Measurements from ENCODE around the gene TCN2.
"Not testable (repeated sequence)": the region's sequence is repeated elsewhere in the genome, so short reads cannot be mapped to it uniquely, and the experiment has no call there.

Gene TCN2

DNA sequence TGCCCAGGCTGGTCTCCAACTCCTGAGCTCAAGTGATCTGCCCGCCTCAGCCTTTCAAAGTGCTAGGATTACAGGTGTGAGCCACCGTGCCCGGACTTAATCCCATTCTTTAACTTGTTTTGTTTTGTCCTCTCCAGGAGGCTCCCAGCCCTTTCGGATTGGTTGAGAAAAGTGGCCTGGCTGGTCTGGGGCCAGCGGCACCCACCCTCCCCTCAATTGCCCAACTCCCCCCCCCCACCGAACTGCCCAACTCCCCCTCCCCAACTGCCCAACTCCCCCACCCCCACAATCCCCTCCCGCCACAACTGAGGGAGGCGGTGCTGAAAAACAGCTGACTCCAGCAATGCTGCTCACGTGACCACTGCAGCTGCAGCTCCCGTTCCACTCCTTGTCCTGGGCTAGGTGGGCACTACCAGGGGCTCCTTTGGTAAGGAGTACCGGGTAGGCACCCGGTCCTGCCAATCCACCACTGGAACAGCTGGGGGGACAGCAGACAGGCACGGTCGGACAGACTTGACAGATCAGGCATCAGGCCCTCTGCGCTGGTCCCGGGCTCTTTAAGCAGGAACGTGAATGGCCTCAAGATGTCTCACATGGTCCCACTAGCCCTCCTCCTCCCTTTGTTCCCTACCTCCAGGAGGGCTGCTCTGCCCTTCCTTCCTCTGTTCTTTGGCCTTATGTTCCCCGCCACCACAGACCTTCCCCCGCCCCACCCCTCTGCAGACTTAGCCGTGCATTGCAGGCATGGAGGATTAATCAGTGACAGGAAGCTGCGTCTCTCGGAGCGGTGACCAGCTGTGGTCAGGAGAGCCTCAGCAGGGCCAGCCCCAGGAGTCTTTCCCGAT lies at the start of gene TCN2:
TSS of gene TCN2 (plus strand) at position 720 of the 845 bp plus-strand sequence. CDS start 158 bp downstream, outside the sequence.
- no peak for DNase-seq (ENCODE audit: low read depth in 2 of 2, low spot score in 1 of 2)

- DNase-seq (ENCODE audit: low read depth in 2 of 2, low spot score in 1 of 2): no peak
Observed at GRCh38 chr22:30557243-30557642, 49.7 kb upstream of the TCN2 start.

GRCh38 chr22:30559889-30560288 lies 47.1 kb upstream of the TCN2 start:
- DNase-seq (ENCODE audit: low read depth in 2 of 2, low spot score in 1 of 2): no peak

DNA sequence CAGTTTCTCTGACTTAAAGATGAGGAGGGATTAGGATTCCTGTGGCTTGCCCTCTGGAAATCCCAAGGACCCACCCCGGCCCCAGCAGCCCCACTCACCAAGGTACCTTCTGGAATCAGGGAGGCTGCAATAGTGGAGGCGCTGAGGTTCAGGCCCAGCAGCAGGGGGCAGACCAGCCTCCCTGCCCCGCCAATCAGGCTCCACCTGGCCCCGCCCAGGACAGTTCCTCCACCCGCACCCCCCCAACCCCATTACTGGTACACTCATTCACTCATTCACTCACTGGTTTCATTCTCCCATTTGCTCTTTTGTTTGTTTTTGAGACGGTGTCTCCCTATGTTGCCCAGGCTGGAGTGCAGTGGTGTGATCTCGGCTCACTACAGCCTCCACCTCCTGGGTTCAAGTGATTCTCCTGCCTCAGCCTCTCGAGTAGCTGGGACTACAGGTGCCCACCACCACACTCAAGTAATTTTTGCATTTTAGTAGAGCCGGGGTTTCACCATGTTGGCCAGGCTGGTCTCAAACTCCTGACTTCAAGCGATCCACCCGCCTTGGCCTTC lies 46.3 kb upstream of the TCN2 start:
- not testable (repeated sequence) for DNase-seq (ENCODE audit: low read depth in 2 of 2, low spot score in 1 of 2)

GRCh38 chr22:30561402-30562189 lies 45.4 kb upstream of the TCN2 start:
- no peak for DNase-seq (ENCODE audit: low read depth in 2 of 2, low spot score in 1 of 2)

DNA sequence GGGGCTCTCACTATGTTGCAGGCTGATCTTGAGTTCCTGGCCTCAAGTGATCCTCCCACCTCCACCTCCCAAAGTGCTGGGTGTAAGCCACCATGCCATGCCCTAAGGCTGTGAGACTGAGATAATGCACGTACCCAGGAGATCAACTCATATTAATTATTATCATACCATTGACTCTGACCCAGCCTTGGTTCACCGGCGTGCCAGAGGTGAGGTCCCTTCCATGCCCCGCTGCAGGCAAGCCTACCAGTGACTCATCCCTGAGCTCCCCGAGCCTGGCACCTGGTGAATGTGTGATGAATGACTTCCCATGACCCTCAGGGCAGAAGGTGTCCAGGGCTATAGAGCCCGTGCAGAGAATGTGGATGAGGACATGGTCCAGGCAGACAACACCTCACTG lies 44.6 kb upstream of the TCN2 start:
- DNase-seq (ENCODE audit: low read depth in 2 of 2, low spot score in 1 of 2): no peak

DNA sequence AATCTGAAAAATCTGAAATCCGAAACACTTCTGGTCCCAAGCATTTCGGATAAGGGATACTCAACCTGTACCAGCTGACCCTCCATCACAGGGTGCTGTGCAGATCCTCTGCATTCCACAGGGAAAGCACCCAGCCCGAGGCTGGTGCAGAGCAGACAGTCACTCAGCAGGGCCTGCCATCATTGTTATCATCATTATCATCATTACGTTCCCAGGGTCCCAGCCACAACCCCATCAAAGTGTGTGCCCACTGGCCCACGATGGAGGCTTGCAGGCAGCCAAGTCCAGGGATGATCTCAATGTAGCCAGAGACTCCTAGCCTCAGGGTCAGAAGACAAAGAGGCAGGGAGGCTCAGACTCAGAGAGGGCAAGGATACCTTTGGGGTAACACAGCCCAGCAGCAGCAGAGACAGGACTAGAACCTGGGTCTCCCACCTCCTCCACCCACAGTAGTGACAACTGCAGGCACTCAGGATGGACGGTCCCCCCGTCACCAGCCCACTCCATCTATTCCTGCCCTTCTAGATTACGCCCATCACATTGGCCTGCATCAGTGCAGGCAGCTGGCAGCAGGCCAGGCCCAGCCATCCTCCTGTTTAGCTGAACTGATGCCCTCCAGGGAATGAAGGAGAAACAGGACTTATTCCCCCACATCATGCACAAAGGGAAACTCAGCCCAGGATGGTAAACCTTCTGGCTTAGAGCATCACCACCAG lies 42.8 kb upstream of the TCN2 start:
- no peak for DNase-seq (ENCODE audit: low read depth in 2 of 2, low spot score in 1 of 2)

- DNase-seq (ENCODE audit: low read depth in 2 of 2, low spot score in 1 of 2): no peak
Observed at GRCh38 chr22:30564761-30565119, 42.2 kb upstream of the TCN2 start.

DNA sequence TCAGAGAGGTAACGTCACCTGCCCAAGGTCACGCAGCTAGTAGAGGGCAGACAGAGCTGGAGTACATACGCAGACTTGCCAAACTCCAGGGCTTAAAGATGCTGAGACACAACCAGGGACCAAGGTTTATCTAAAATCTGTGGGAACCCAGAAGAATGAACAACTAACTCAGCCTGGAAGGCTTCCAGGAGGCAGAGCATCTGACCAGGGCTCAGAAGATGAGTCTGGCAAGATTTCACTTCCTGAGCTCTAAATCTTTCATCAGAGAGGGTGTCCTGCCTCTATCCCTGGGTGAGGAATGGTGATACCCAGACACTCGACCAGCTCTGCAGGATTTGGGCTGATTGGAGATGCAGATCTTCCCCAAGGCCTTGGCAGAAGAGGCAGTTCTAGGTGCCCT lies 41.6 kb upstream of the TCN2 start:
- no peak for DNase-seq (ENCODE audit: low read depth in 2 of 2, low spot score in 1 of 2)

DNA sequence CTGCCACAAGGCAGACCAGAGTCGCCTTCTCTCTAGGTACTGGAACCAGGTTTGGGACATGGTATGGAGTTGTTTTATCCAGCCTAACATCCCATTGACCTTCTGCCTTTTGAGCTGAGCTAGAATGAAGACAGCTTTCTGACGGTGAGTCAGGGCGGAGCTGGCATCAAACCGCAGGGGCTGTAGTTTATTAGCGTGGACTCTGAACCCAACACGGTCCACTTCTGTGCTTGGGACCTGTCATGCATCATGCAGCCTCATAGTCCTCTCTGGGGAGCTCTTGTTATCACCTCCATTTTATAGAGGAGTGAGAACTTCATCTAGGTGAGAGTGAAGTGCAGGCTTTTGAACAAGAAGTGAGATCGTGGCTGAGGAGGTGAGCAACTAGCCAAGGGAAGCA lies 40.8 kb upstream of the TCN2 start:
- no peak for DNase-seq (ENCODE audit: low read depth in 2 of 2, low spot score in 1 of 2)

DNA sequence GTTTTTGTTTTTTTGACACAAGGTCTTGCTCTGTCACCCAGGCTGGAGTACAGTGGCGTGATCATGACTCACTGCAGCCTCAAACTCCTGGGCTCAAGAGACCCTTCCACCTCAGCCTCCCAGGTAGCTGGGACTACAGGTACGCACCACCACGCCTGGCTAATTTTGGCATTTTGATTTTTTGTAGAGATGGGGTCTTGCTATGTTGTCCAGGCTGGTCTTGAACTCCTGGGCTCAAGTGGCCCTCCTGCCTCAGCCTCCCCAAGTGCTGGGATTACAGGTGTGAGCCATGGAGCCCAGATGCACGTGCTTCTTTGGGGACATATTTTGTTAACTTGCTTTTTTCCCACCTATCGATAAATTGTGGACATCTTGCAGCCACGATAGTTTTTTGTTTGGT lies 39.7 kb upstream of the TCN2 start:
- DNase-seq (ENCODE audit: low read depth in 2 of 2, low spot score in 1 of 2): not testable (repeated sequence)

GRCh38 chr22:30568137-30568805 lies 38.7 kb upstream of the TCN2 start:
- DNase-seq (ENCODE audit: low read depth in 2 of 2, low spot score in 1 of 2): no peak

GRCh38 chr22:30569674-30570202 lies 37.2 kb upstream of the TCN2 start:
- no peak for DNase-seq (ENCODE audit: low read depth in 2 of 2, low spot score in 1 of 2)

GRCh38 chr22:30572210-30572609 lies 34.8 kb upstream of the TCN2 start:
- no peak for DNase-seq (ENCODE audit: low read depth in 2 of 2, low spot score in 1 of 2)

DNA sequence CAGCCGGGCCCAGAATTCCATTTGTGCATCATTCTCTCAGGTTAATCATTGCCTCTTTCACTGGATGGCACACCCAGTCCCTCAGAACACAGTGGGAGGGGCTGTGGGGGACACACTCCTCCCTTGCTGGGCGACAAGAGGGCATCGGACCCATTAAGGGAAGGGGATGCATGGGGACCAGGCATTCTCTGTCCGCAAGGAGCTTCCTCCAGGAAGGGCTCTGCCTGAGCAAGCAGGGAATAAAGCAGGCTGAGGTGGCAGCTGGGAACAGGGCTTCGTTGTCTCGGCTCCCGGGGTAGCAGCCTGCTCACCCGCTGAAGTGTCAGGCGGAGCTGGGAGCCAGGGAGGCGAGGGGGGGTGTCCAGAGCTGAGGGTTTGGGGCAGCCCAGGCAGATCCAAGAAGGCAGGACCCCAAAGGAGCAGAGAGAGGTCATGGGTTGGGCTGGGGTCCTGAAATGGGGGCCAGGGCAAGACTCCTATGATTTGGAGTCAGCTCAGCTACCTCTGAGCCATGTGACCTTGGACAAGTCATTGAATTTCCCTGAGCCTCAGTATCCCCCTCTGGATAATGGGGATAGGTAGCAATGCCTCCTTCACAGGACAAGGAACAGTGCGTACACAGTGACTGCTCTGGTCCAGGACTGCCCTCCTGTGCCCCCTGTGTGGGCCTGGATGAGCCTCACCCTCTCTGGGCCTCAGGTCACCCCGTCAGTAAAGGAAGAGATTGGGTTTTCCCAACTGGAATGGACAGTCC lies 34.0 kb upstream of the TCN2 start:
- no peak for DNase-seq (ENCODE audit: low read depth in 2 of 2, low spot score in 1 of 2)

GRCh38 chr22:30573594-30574094 lies 33.3 kb upstream of the TCN2 start:
- DNase-seq (ENCODE audit: low read depth in 2 of 2, low spot score in 1 of 2): no peak

DNA sequence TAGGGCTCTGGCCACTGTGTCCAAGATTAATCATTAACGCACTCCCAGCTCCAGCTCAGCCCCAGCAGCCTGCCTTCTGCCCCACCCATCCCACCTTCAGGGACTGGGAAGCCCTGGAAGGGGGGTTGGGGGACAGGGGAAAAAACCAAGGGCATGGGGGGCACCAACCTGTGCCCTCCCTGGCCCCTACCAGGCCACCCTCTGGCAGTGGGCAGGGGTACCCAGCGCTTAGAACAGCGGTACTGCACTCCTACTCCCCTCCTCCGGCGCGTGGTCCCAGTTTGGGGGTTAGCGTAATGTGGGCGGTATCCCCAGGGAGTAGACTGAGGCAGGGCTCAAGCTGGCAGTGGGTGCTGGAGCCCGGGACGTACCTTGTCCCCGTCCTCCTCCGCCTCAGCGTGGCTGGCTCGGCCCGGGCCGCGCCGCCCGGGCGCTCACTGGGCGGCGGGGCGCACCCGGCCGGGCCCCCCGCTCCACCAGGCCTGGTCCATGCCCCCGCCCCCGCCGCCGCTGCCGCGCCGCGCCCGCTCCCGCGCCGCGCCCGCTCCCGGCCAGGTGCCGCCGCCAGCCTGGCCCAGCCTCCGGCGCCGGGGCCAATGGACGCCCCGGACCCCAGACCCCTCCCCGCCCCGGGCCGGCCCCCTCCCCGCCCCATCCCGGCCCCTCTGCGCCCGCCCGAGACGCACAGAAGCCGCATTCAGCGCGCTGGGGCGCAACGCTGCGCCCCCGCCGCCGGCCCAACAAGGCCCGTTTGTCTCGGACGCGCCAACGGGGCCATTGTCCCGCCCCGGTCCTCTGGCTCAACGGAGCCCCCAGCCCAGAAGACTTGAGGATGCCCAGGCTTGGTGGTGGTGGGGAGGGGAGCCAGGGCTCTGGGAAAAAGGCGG lies 32.6 kb upstream of the TCN2 start, which contains the start of gene GAL3ST1:
TSS of gene GAL3ST1 (minus strand) at position 571 of the 887 bp plus-strand sequence. CDS start 17,273 bp downstream, outside the sequence.
- no peak for DNase-seq (ENCODE audit: low read depth in 2 of 2, low spot score in 1 of 2)

- no peak for DNase-seq (ENCODE audit: low read depth in 2 of 2, low spot score in 1 of 2)
Observed at GRCh38 chr22:30574997-30575671, 31.8 kb upstream of the TCN2 start.
